ENCODE data around the gene PDXP.

Gene PDXP

GRCh38 chr22:37713761-37714160, 55.2 kb downstream of the PDXP start:
- DNase-seq (ENCODE audit: low read depth) = no peak
- TF ChIP-seq, protein P1, sequence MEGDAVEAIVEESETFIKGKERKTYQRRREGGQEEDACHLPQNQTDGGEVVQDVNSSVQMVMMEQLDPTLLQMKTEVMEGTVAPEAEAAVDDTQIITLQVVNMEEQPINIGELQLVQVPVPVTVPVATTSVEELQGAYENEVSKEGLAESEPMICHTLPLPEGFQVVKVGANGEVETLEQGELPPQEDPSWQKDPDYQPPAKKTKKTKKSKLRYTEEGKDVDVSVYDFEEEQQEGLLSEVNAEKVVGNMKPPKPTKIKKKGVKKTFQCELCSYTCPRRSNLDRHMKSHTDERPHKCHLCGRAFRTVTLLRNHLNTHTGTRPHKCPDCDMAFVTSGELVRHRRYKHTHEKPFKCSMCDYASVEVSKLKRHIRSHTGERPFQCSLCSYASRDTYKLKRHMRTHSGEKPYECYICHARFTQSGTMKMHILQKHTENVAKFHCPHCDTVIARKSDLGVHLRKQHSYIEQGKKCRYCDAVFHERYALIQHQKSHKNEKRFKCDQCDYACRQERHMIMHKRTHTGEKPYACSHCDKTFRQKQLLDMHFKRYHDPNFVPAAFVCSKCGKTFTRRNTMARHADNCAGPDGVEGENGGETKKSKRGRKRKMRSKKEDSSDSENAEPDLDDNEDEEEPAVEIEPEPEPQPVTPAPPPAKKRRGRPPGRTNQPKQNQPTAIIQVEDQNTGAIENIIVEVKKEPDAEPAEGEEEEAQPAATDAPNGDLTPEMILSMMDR (IDR thresholded peaks at IDR 0.05; ENCODE audit: control insufficient read depth, extremely low read depth, insufficient read depth) = no peak
- H3K4me3 ChIP-seq (ENCODE audit: low read depth, low read length) = no peak overlapping the region

DNA sequence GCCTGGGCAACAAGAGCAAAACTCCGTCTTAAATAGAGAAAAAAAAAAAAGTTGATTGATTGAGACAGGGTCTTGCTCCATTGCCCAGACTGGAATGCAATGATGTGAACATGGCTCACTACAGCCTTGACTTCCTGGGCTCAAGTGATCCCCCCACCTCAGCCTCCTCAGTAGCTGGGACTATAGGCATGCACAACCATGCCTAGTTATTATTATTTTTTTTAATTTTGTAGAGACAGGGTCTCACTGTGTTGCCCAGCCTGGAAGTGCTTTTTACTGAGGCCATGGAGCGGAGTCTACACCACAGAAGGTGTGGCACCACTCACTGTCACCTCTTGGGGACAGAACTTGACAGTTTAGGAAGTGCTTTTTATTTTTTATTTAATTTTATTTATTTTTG, 56.1 kb downstream of the PDXP start:
- no peak for DNase-seq (ENCODE audit: low read depth)
- H3K4me3 ChIP-seq (ENCODE audit: low read depth, low read length) = no peak overlapping the region
- TF ChIP-seq, protein P1 (IDR thresholded peaks at IDR 0.05; ENCODE audit: control insufficient read depth, extremely low read depth, insufficient read depth) = no peak

GRCh38 chr22:37715760-37716159, 57.2 kb downstream of the PDXP start:
- TF ChIP-seq, protein P1 (IDR thresholded peaks at IDR 0.05; ENCODE audit: control insufficient read depth, extremely low read depth, insufficient read depth) = no peak
- H3K4me3 ChIP-seq (ENCODE audit: low read depth, low read length) = no peak overlapping the region
- DNase-seq (ENCODE audit: low read depth) = no peak

Data from LNCaP clone FGC (cell line).